Pancreas (tissue), 10 donors: Measurements from ENCODE around the gene SLC1A2. TPM values are rescaled to one million over a fixed set of nuclear protein-coding genes. Genes with fewer than 3 reads are reported as not detected.

Source experiments
- ATAC-seq, 4 donors: fragments of 200-7000 bp; cut with Tn5 transposase; one replicate each; pipeline versions ENCODE4 v1.8.0 to v1.9.1; 2020; ENCODE audit warnings: mild to moderate bottlenecking in 4 of 4, moderate library complexity in 4 of 4
- DNase-seq, 6 donors: peaks; one replicate each; pipeline ENCODE4 v3.0.0-alpha.2; 2020
- FAIRE-seq: peaks from 2 replicates; lab custom pipeline; 2012; peaks lifted over from hg19 to GRCh38; lab: Jason Lieb, UNC
- H3K27ac ChIP-seq, 4 donors: fragments of 200-600 bp; sonication (generic); 1 replicate in 3 of 4; 2 replicates in 1 of 4; pipeline versions ENCODE4 v1.5.0 to v1.8.0; 2020
- H3K27me3 ChIP-seq, 4 donors: fragments of 200-600 bp; one replicate each; pipeline ENCODE4 v1.8.0; 2021
- H3K36me3 ChIP-seq, 3 donors: fragments of 200-600 bp; sonication (generic) in 1 of 3; one replicate each; pipeline versions ENCODE4 v1.5.0 to v1.8.0; 2020 to 2021
- H3K4me1 ChIP-seq, 3 donors: fragments of 200-600 bp; one replicate each; pipeline ENCODE4 v1.8.0; 2021
- H3K4me3 ChIP-seq, 4 donors: fragments of 200-600 bp; sonication (generic) in 2 of 4; one replicate each; pipeline versions ENCODE4 v1.5.0 to v1.8.0; 2020 to 2021
- H3K9me3 ChIP-seq, 4 donors: fragments of 200-600 bp; one replicate each; pipeline ENCODE4 v1.8.0; 2021
- CTCF ChIP-seq, 4 donors: fragments of 200-600 bp; sonication (generic) in 3 of 4; IDR thresholded peaks; one replicate each; pipeline versions ENCODE4 v1.5.0 to v1.8.0; 2021; ENCODE audit warnings: antibody characterized with exemption in 4 of 4
- WGBS, 2 donors: extraction: QIAGEN DNeasy Blood & Tissue Kit; methylation state at CpG; one replicate each; pipeline ENCODE4 v1.1.7; 2013; 5-methylcytosine and 5-hydroxymethylcytosine counted together
- intact Hi-C, 3 donors: fragments of 100-400 bp; cut with DNase I; formaldehyde crosslinking; loops; one replicate each; pipeline versions ENCODE4 v1.11.1 to v1.14.2; 2022
- polyA plus RNA-seq, 2 donors: library from polyadenylated mRNA; stranded (reverse); fragments of 200-250 nt; gene quantifications; one replicate each; pipeline ENCODE4 v1.2.3, GENCODE V29; 2013
- total RNA-seq, 6 donors: library from RNA; stranded (reverse); fragmentation: NEBNext Ultra II Directional in 4 of 6; extraction: Animal tissue kit (Norgen Biotek cat#: 25700) in 4 of 6; gene quantifications; one replicate each; pipeline versions ENCODE4 v1.2.1 to v1.2.4, GENCODE V29; 2021 to 2023
- donor health status: healthy with polysubstance abuse.
- donor health status: DM: no; HTN: no; CAD: no; lungs with moderate emphysema.
- donor health status: DM: no; HTN: no; CAD: no.
- donor health status: control.
- donor health status: control.
- donor health status: Bipolar disorder and iron deficiency.
- donor health status: DM: yes; HTN: yes; CAD: no.
- donor health status: DM: no; HTN: no; CAD: no.
- donor health status: DM: no; HTN: no; CAD: no.
- donor health status: DM: yes; HTN: yes; CAD: no.

The SLC1A2 gene
- total and polyA plus RNA-seq, 8 donors = 4.7 to 62.5 (median 35.3) TPM

- DNase-seq (peak in 3 of 6 donors; percentile 47 to 74 (median 62)), ATAC-seq (peak; percentile 69 to 84 (median 76)), FAIRE-seq (no peak)
- Histone ChIP-seq H3K4me3 (no peak overlapping the region), H3K4me1 (peaks cover 11 to 31% (median 28%) of the 10 kb centered on the region in 3 donors), H3K36me3 (peaks cover 0 to 4% (median 0%) of the 10 kb centered on the region in 3 donors), H3K27me3 (no peaks in the 10 kb centered on the region), H3K9me3 (no peaks in the 10 kb centered on the region), H3K27ac (peak overlapping the region in 3 of 4 donors; percentile 39 to 56 (median 51))
- intact Hi-C loops = no loop called here
- TF ChIP-seq CTCF (IDR thresholded peaks at IDR 0.05) = no peak
- whole genome bisulfite sequencing, 2 donors = 29 to 30% methylated on average over 6 of the region's 6 CpGs
Observed at GRCh38 chr11:35303596-35304385, 115.6 kb downstream of the SLC1A2 start.

GRCh38 chr11:35302398-35302797 is 117.0 kb downstream of the SLC1A2 start:
- Histone ChIP-seq H3K36me3 (peaks cover 0 to 4% (median 0%) of the 10 kb centered on the region in 3 donors), H3K27me3 (no peaks in the 10 kb centered on the region), H3K27ac (no peak overlapping the region), H3K4me1 (peaks cover 11 to 31% (median 28%) of the 10 kb centered on the region in 3 donors), H3K4me3 (no peak overlapping the region), H3K9me3 (no peaks in the 10 kb centered on the region)
- FAIRE-seq (no peak), DNase-seq (no peak), ATAC-seq (no peak)
- 95 to 96% methylated on average over 4 of the region's 4 CpGs for WGBS, 2 donors
- intact Hi-C loops = no loop called here
- no peak for TF ChIP-seq CTCF (IDR thresholded peaks at IDR 0.05)

GRCh38 chr11:35298369-35298768 is 121.0 kb downstream of the SLC1A2 start:
- H3K4me1 ChIP-seq = peaks cover 3 to 18% (median 3%) of the 10 kb centered on the region in 3 donors
- no peak for ATAC-seq
- H3K9me3 ChIP-seq = no peaks in the 10 kb centered on the region
- peaks cover 0 to 4% (median 0%) of the 10 kb centered on the region in 3 donors for H3K36me3 ChIP-seq
- TF ChIP-seq CTCF (IDR thresholded peaks at IDR 0.05) = no peak
- intact Hi-C loops = no loop called here
- WGBS, 2 donors = 91% methylated on average over 1 of the region's 1 CpG
- no peak for DNase-seq
- no peak overlapping the region for H3K27ac ChIP-seq
- no peak for FAIRE-seq
- no peak overlapping the region for H3K4me3 ChIP-seq
- H3K27me3 ChIP-seq = no peaks in the 10 kb centered on the region

- no peaks in the 10 kb centered on the region for H3K9me3 ChIP-seq
- peaks cover 0 to 24% (median 3%) of the 10 kb centered on the region in 3 donors for H3K4me1 ChIP-seq
- H3K4me3 ChIP-seq = no peak overlapping the region
- peaks cover 0 to 4% (median 0%) of the 10 kb centered on the region in 3 donors for H3K36me3 ChIP-seq
- ATAC-seq (peak; percentile 56 to 68 (median 64)), DNase-seq (peak in 1 of 6 donors; percentile 35), FAIRE-seq (no peak)
- no peak for TF ChIP-seq CTCF (IDR thresholded peaks at IDR 0.05)
- H3K27me3 ChIP-seq = no peaks in the 10 kb centered on the region
- intact Hi-C loops = no loop called here
- 27 to 41% methylated on average over 2 of the region's 2 CpGs for WGBS, 2 donors
- peak overlapping the region in 2 of 4 donors; percentile 37 to 52 for H3K27ac ChIP-seq
Observed at GRCh38 chr11:35295751-35296150, 123.6 kb downstream of the SLC1A2 start.

- intact Hi-C loops = no loop called here
- no peak for FAIRE-seq
Observed at GRCh38 chr11:35293699-35294098, 125.7 kb downstream of the SLC1A2 start.

More at GRCh38 chr11:35293699-35294098, 125.7 kb downstream of the SLC1A2 start:
- no peak for TF ChIP-seq CTCF (IDR thresholded peaks at IDR 0.05)
- 95 to 98% methylated on average over 4 of the region's 4 CpGs for whole genome bisulfite sequencing, 2 donors
- peak overlapping the region in 2 of 4 donors; percentile 59 to 66 for H3K27ac ChIP-seq
- DNase-seq = no peak
- H3K36me3 ChIP-seq = no peaks in the 10 kb centered on the region
- ATAC-seq = no peak
- H3K9me3 ChIP-seq = no peaks in the 10 kb centered on the region
- H3K4me3 ChIP-seq = no peak overlapping the region
- no peaks in the 10 kb centered on the region for H3K27me3 ChIP-seq
- H3K4me1 ChIP-seq = peaks cover 0 to 24% (median 3%) of the 10 kb centered on the region in 3 donors
